ENCODE results near the gene FSD1L. TPM values are rescaled to one million over a fixed set of nuclear protein-coding genes. Genes with fewer than 3 reads are reported as not detected.

Gene FSD1L
- total RNA-seq, 1 donor from 2014 or later = 5.6 TPM

- no peak overlapping the region for H3K27ac Mint-ChIP-seq (ENCODE audit: unreplicated experiment)
- no peaks in the 10 kb centered on the region for H3K36me3 Mint-ChIP-seq (ENCODE audit: low read depth, unreplicated experiment)
- H3K4me3 Mint-ChIP-seq (ENCODE audit: unreplicated experiment) = no peak overlapping the region
- no peaks in the 10 kb centered on the region for H3K9me3 Mint-ChIP-seq (ENCODE audit: unreplicated experiment)
- no peaks in the 10 kb centered on the region for H3K4me1 Mint-ChIP-seq (ENCODE audit: unreplicated experiment)
- TF ChIP-seq CTCF (IDR thresholded peaks at IDR 0.05; ENCODE audit: unreplicated experiment) = no peak
- no peak for DNase-seq (ENCODE audit: low spot score)
- H3K27me3 Mint-ChIP-seq (ENCODE audit: unreplicated experiment) = peaks cover 2% of the 10 kb centered on the region
These were observed 6.1 kb upstream of the FSD1L start for GRCh38 chr9:105441616-105442160.

GRCh38 chr9:105443121-105443520 is 4.7 kb upstream of the FSD1L start:
- H3K36me3 Mint-ChIP-seq (ENCODE audit: low read depth, unreplicated experiment) = no peaks in the 10 kb centered on the region
- no peak overlapping the region for H3K4me3 Mint-ChIP-seq (ENCODE audit: unreplicated experiment)
- no peak for DNase-seq (ENCODE audit: low spot score)
- TF ChIP-seq CTCF (IDR thresholded peaks at IDR 0.05; ENCODE audit: unreplicated experiment) = no peak
- H3K4me1 Mint-ChIP-seq (ENCODE audit: unreplicated experiment) = no peaks in the 10 kb centered on the region
- H3K27ac Mint-ChIP-seq (ENCODE audit: unreplicated experiment) = no peak overlapping the region
- H3K27me3 Mint-ChIP-seq (ENCODE audit: unreplicated experiment) = peaks cover 5% of the 10 kb centered on the region
- H3K9me3 Mint-ChIP-seq (ENCODE audit: unreplicated experiment) = no peaks in the 10 kb centered on the region

- no peak for DNase-seq (ENCODE audit: low spot score)
- H3K27ac Mint-ChIP-seq (ENCODE audit: unreplicated experiment) = no peak overlapping the region
- H3K9me3 Mint-ChIP-seq (ENCODE audit: unreplicated experiment) = no peaks in the 10 kb centered on the region
- TF ChIP-seq CTCF (IDR thresholded peaks at IDR 0.05; ENCODE audit: unreplicated experiment) = no peak
- peaks cover 5% of the 10 kb centered on the region for H3K27me3 Mint-ChIP-seq (ENCODE audit: unreplicated experiment)
- no peaks in the 10 kb centered on the region for H3K36me3 Mint-ChIP-seq (ENCODE audit: low read depth, unreplicated experiment)
- peaks cover 7% of the 10 kb centered on the region for H3K4me1 Mint-ChIP-seq (ENCODE audit: unreplicated experiment)
- no peak overlapping the region for H3K4me3 Mint-ChIP-seq (ENCODE audit: unreplicated experiment)
These were observed 3.7 kb upstream of the FSD1L start for GRCh38 chr9:105444130-105444529.

- Mint-ChIP-seq H3K27me3 (ENCODE audit: unreplicated experiment) (peaks cover 5% of the 10 kb centered on the region), H3K36me3 (ENCODE audit: low read depth, unreplicated experiment) (no peaks in the 10 kb centered on the region), H3K27ac (ENCODE audit: unreplicated experiment) (no peak overlapping the region), H3K9me3 (ENCODE audit: unreplicated experiment) (no peaks in the 10 kb centered on the region), H3K4me1 (ENCODE audit: unreplicated experiment) (peaks cover 12% of the 10 kb centered on the region), H3K4me3 (ENCODE audit: unreplicated experiment) (no peak overlapping the region)
- no peak for TF ChIP-seq CTCF (IDR thresholded peaks at IDR 0.05; ENCODE audit: unreplicated experiment)
- DNase-seq (ENCODE audit: low spot score) = no peak
These were observed 2.5 kb upstream of the FSD1L start for GRCh38 chr9:105445203-105445881.

GRCh38 chr9:105447386-105447813 is 434 bp upstream of the FSD1L start:
- no peak for DNase-seq (ENCODE audit: low spot score)
- H3K9me3 Mint-ChIP-seq (ENCODE audit: unreplicated experiment) = no peaks in the 10 kb centered on the region
- H3K4me3 Mint-ChIP-seq (ENCODE audit: unreplicated experiment) = peak overlapping the region; percentile 91
- peak overlapping the region; percentile 61 for H3K27ac Mint-ChIP-seq (ENCODE audit: unreplicated experiment)
- peaks cover 24% of the 10 kb centered on the region for H3K4me1 Mint-ChIP-seq (ENCODE audit: unreplicated experiment)
- H3K36me3 Mint-ChIP-seq (ENCODE audit: low read depth, unreplicated experiment) = no peaks in the 10 kb centered on the region
- TF ChIP-seq CTCF (IDR thresholded peaks at IDR 0.05; ENCODE audit: unreplicated experiment) = no peak
- H3K27me3 Mint-ChIP-seq (ENCODE audit: unreplicated experiment) = peaks cover 5% of the 10 kb centered on the region

Measured in endothelial cell (in vitro differentiated cells).